IMR-90 (cell line): ENCODE data around the gene PNMA8C. TPM values are rescaled to one million over a fixed set of nuclear protein-coding genes. Genes with fewer than 3 reads are reported as not detected.

Experiments
- ATAC-seq: fragments of 200-7000 bp; cut with Tn5 transposase; 2 replicates; pipeline ENCODE4 v1.9.1; 2020; ENCODE audit warnings: low read depth, mild to moderate bottlenecking, moderate library complexity
- BruUV-seq: library from RNA; stranded (reverse); fragments of 400-500 nt; replicated peaks from 2 replicates; lab custom pipeline; 2021; lab: Mats Ljungman, UMichigan
- CTCF ChIA-PET: fragments of 300-600 bp; formaldehyde crosslinking; extraction: SDS; loops from one replicate; lab custom pipeline; 2021; ENCODE audit warnings: antibody characterized with exemption; lab: Yijun Ruan, JAX
- POLR2A ChIA-PET: fragments of 300-600 bp; sonication (Branson Sonifier 250); formaldehyde crosslinking; loops from one replicate; lab custom pipeline; 2022; ENCODE audit warnings: antibody characterized with exemption; ENCODE audit not compliant: unreplicated experiment; lab: Charles Lee
- DNase-seq: peaks from one replicate; pipeline ENCODE4 v3.0.0; 2013
- H2AFZ ChIP-seq: replicated peaks from 2 replicates; pipeline ENCODE3; 2013; ENCODE audit warnings: low read length, mild to moderate bottlenecking; ENCODE audit not compliant: poor library complexity
- H2AK5ac ChIP-seq: 2 replicates; pipeline ENCODE4 v1.6.1; 2013; ENCODE audit warnings: low read depth, low read length, inconsistent platforms
- H2AK9ac ChIP-seq: replicated peaks from 2 replicates; pipeline ENCODE3; 2013; ENCODE audit warnings: mild to moderate bottlenecking, low read depth, low read length, moderate library complexity; ENCODE audit not compliant: poor library complexity
- H2BK120ac ChIP-seq: 2 replicates; pipeline ENCODE4 v1.6.1; 2013; ENCODE audit warnings: low read depth, low read length, inconsistent platforms
- H2BK15ac ChIP-seq: 3 replicates; pipeline ENCODE4 v1.6.1; 2013; ENCODE audit warnings: low read depth, low read length, inconsistent platforms
- H2BK20ac ChIP-seq: 2 replicates; pipeline ENCODE4 v1.6.1; 2013; ENCODE audit warnings: low read depth, mild to moderate bottlenecking, inconsistent platforms, low read length, moderate library complexity
- H2BK5ac ChIP-seq: 2 replicates; pipeline ENCODE4 v1.6.1; 2013; ENCODE audit warnings: mild to moderate bottlenecking, low read depth, low read length, inconsistent platforms; ENCODE audit not compliant: poor library complexity, severe bottlenecking
- H3K14ac ChIP-seq: replicated peaks from 2 replicates; pipeline ENCODE4 v1.6.1; 2013; ENCODE audit warnings: low read depth, low read length, inconsistent platforms
- H3K18ac ChIP-seq: 2 replicates; pipeline ENCODE4 v1.6.1; 2013; ENCODE audit warnings: low read depth, low read length, control low read depth
- H3K23ac ChIP-seq: 2 replicates; pipeline ENCODE4 v1.6.1; 2013; ENCODE audit warnings: low read depth, low read length, inconsistent platforms
- H3K27ac ChIP-seq: 2 replicates; pipeline ENCODE4 v1.5.1; 2013; ENCODE audit warnings: mild to moderate bottlenecking, control low read depth, low read length; ENCODE audit not compliant: insufficient read depth
- H3K27me3 ChIP-seq: 2 replicates; pipeline ENCODE4 v1.6.1; 2013; ENCODE audit warnings: low read length; ENCODE audit not compliant: control insufficient read depth, insufficient read depth
- H3K36me3 ChIP-seq: 2 replicates; pipeline ENCODE4 v1.6.1; 2013; ENCODE audit warnings: low read length, mixed read lengths; ENCODE audit not compliant: control insufficient read depth, insufficient read depth
- H3K4ac ChIP-seq: 2 replicates; pipeline ENCODE4 v1.6.1; 2013; ENCODE audit warnings: low read depth, low read length, inconsistent platforms
- H3K4me1 ChIP-seq: 2 replicates; pipeline ENCODE4 v1.6.1; 2013; ENCODE audit warnings: low read length, mixed read lengths; ENCODE audit not compliant: control insufficient read depth, insufficient read depth
- H3K4me2 ChIP-seq: 2 replicates; pipeline ENCODE4 v1.6.1; 2013; ENCODE audit warnings: low read depth, mild to moderate bottlenecking, control low read depth, low read length, moderate library complexity
- H3K4me3 ChIP-seq: 2 replicates; pipeline ENCODE4 v1.5.1; 2013; ENCODE audit warnings: low read depth, mild to moderate bottlenecking, control low read depth, low read length, moderate library complexity; ENCODE audit not compliant: insufficient read depth
- H3K56ac ChIP-seq: 2 replicates; pipeline ENCODE4 v1.6.1; 2013; ENCODE audit warnings: low read length, inconsistent platforms; ENCODE audit not compliant: insufficient read depth; ENCODE audit errors: extremely low read depth
- H3K79me1 ChIP-seq, 2 experiments: 2 replicates each; pipeline ENCODE4 v1.6.1; 2013; ENCODE audit warnings: low read length in 2 of 2, inconsistent platforms in 1 of 2, low read depth in 1 of 2
- H3K9ac ChIP-seq: 2 replicates; pipeline ENCODE4 v1.6.1; 2013; ENCODE audit warnings: low read depth, low read length, control low read depth
- H3K9me1 ChIP-seq: 2 replicates; pipeline ENCODE4 v1.6.1; 2013; ENCODE audit warnings: low read length, inconsistent platforms; ENCODE audit not compliant: insufficient read depth
- H3K9me3 ChIP-seq: 2 replicates; pipeline ENCODE4 v1.6.1; 2013; ENCODE audit warnings: low read length; ENCODE audit not compliant: control insufficient read depth, insufficient read depth
- H4K20me1 ChIP-seq: 2 replicates; pipeline ENCODE4 v1.6.1; 2013; ENCODE audit warnings: low read length, inconsistent platforms; ENCODE audit not compliant: insufficient read depth
- H4K5ac ChIP-seq: 2 replicates; pipeline ENCODE4 v1.6.1; 2013; ENCODE audit warnings: mild to moderate bottlenecking, low read depth, low read length, control low read depth
- H4K8ac ChIP-seq, 2 experiments: 2 replicates each; pipeline ENCODE4 v1.6.1; 2013; ENCODE audit warnings: low read depth in 2 of 2, low read length in 2 of 2, control low read depth in 1 of 2, inconsistent platforms in 1 of 2
- H4K91ac ChIP-seq: 2 replicates; pipeline ENCODE4 v1.6.1; 2013; ENCODE audit warnings: low read depth, low read length, inconsistent platforms; ENCODE audit not compliant: insufficient read depth
- CHD1 ChIP-seq: IDR thresholded peaks from 2 replicates; pipeline ENCODE4 v1.6.1; 2012; ENCODE audit warnings: low read depth, low read length, improper control_type of control experiment
- ELK1 ChIP-seq: fragments of 150-350 bp; IDR thresholded peaks from 2 replicates; pipeline ENCODE4 v1.6.1; 2016; ENCODE audit warnings: low read depth, mild to moderate bottlenecking, low read length, moderate library complexity, borderline replicate concordance
- FOS ChIP-seq: fragments of 150-350 bp; IDR thresholded peaks from 2 replicates; pipeline ENCODE4 v1.6.1; 2016; ENCODE audit warnings: low read depth, low read length
- USF2 ChIP-seq: fragments of 150-350 bp; IDR thresholded peaks from 2 replicates; pipeline ENCODE4 v1.6.1; 2017; ENCODE audit warnings: mild to moderate bottlenecking, antibody characterized with exemption, low read length, low read depth
- WGBS, 2 experiments: methylation state at CpG; one replicate each; pipeline versions ENCODE4 v1.1.5 to v1.1.7; 2013; ENCODE audit warnings: missing lambda C conversion rate in 2 of 2; ENCODE audit not compliant: insufficient read length in 1 of 2; ENCODE audit errors: extremely low coverage in 2 of 2; 5-methylcytosine and 5-hydroxymethylcytosine counted together
- dilution Hi-C: fragments of 300-500 bp; cut with HindIII; formaldehyde crosslinking; loops from one replicate; pipeline ENCODE4 v1.14.3; 2018; ENCODE audit warnings: low sequenced_read_pairs; ENCODE audit not compliant: unreplicated experiment
- in situ Hi-C: fragments of 300-500 bp; cut with MboI; formaldehyde crosslinking; loops from 3 replicates; pipeline ENCODE4 v1.14.3; 2019; ENCODE audit warnings: low sequenced_read_pairs, inconsistent platforms, mixed read lengths
- intact Hi-C: fragments of 100-400 bp; cut with micrococcal nuclease; formaldehyde crosslinking; loops from 2 replicates; pipeline ENCODE4 v1.10.0; 2022
- polyA plus RNA-seq, 3 experiments: library from polyadenylated mRNA; depleted of rRNA; stranded (reverse); fragments of >200 nt; gene quantifications; 2 replicates each; pipeline ENCODE4 v1.2.3, GENCODE V29; 2012; ENCODE audit warnings: low replicate concordance in 1 of 3
- total RNA-seq: library from RNA; depleted of rRNA; stranded (reverse); fragments of >200 nt; gene quantifications from 2 replicates; pipeline ENCODE4 v1.2.3, GENCODE V29; 2012

PNMA8C gene
- total and polyA plus RNA-seq, 2 of the 4 experiments (the other 2 are of a cell fraction), result 0.09 to 0.18 TPM

- intact Hi-C loops, result no loop called here
- no peak for TF ChIP-seq FOS
- TF ChIP-seq CHD1, result no peak
- TF ChIP-seq ELK1, result no peak
- TF ChIP-seq USF2, result no peak
- H3K36me3 ChIP-seq, result no peaks in the 10 kb centered on the region
- H3K9me3 ChIP-seq, result peaks cover 6% of the 10 kb centered on the region
- H3K27me3 ChIP-seq, result peaks cover 18% of the 10 kb centered on the region
- WGBS, 2 experiments, result 60% methylated on average over 1 of the region's 6 CpGs; no CpG with 5 or more reads in 1 of the 2 experiments
- in situ Hi-C loops, result no loop called here
- H3K79me1 ChIP-seq, result no peaks in the 10 kb centered on the region
- H2BK15ac ChIP-seq, result no peak overlapping the region
- H3K23ac ChIP-seq, result no peak overlapping the region
- H3K4me2 ChIP-seq, result no peak overlapping the region
- ATAC-seq (no peak), DNase-seq (no peak)
- no peak overlapping the region for H3K4ac ChIP-seq
- no peak overlapping the region for H2BK5ac ChIP-seq
- no TSS peak for BruUV-seq
- no peak overlapping the region for H3K18ac ChIP-seq
- no peak overlapping the region for H4K91ac ChIP-seq
- CTCF ChIA-PET, result no interaction called here
- dilution Hi-C loops, result no loop called here
- H4K8ac ChIP-seq, result no peak overlapping the region
- no peak overlapping the region for H2BK20ac ChIP-seq
- no peak overlapping the region for H3K27ac ChIP-seq
- POLR2A ChIA-PET, result no interaction called here
- H3K9me1 ChIP-seq, result no peaks in the 10 kb centered on the region
- H2AK5ac ChIP-seq, result no peak overlapping the region
- no peaks in the 10 kb centered on the region for H3K4me1 ChIP-seq
- no peak overlapping the region for H2BK120ac ChIP-seq
- H3K14ac ChIP-seq, result no peak overlapping the region
- H3K9ac ChIP-seq, result no peak overlapping the region
- no peaks in the 10 kb centered on the region for H4K20me1 ChIP-seq
- H3K56ac ChIP-seq, result no peak overlapping the region
- H3K4me3 ChIP-seq, result no peak overlapping the region
- H2AK9ac ChIP-seq, result no peak overlapping the region
- no peak overlapping the region for H2AFZ ChIP-seq
- H4K5ac ChIP-seq, result no peak overlapping the region
Observed at GRCh38 chr19:46451352-46451751, 22.6 kb upstream of the PNMA8C start.
